Mesodermal cell (in vitro differentiated cells): Measurements from ENCODE around the gene GID4.
A peak's percentile ranks its signal among the peaks of the same experiment; 100 is the strongest.

ENCODE experiments used
- H3K27ac ChIP-seq: 2 replicates; pipeline ENCODE4 v1.7.0; 2013; ENCODE audit warnings: mild to moderate bottlenecking, low read depth, low read length, moderate library complexity; ENCODE audit not compliant: severe bottlenecking
- H3K36me3 ChIP-seq: 2 replicates; pipeline ENCODE4 v1.7.1; 2013; ENCODE audit warnings: mild to moderate bottlenecking, low read length, moderate library complexity; ENCODE audit not compliant: control insufficient read depth, insufficient read depth
- H3K4me1 ChIP-seq: one replicate; pipeline ENCODE4 v1.7.1; 2013; ENCODE audit warnings: mild to moderate bottlenecking, low read length; ENCODE audit not compliant: insufficient read depth, control insufficient read depth, poor library complexity, severe bottlenecking
- H3K4me3 ChIP-seq: 2 replicates; pipeline ENCODE4 v1.7.0; 2013; ENCODE audit warnings: low read length, control low read depth, mild to moderate bottlenecking; ENCODE audit not compliant: insufficient read depth, poor library complexity, severe bottlenecking; ENCODE audit errors: extremely low read depth
- H3K9me3 ChIP-seq: 2 replicates; pipeline ENCODE4 v1.7.1; 2013; ENCODE audit warnings: mild to moderate bottlenecking, low read length, moderate library complexity; ENCODE audit not compliant: control insufficient read depth
- WGBS, 2 experiments: methylation state at CpG; one replicate each; pipeline ENCODE4 v1.1.5; 2013; ENCODE audit warnings: missing lambda C conversion rate in 2 of 2; ENCODE audit not compliant: insufficient coverage in 2 of 2; 5-methylcytosine and 5-hydroxymethylcytosine counted together

GID4 gene

GRCh38 chr17:18071751-18072150, 32.5 kb downstream of the GID4 start:
- Histone ChIP-seq H3K9me3 (no peaks in the 10 kb centered on the region), H3K4me1 (no peaks in the 10 kb centered on the region), H3K27ac (no peak overlapping the region), H3K4me3 (no peak overlapping the region), H3K36me3 (no peaks in the 10 kb centered on the region)

DNA sequence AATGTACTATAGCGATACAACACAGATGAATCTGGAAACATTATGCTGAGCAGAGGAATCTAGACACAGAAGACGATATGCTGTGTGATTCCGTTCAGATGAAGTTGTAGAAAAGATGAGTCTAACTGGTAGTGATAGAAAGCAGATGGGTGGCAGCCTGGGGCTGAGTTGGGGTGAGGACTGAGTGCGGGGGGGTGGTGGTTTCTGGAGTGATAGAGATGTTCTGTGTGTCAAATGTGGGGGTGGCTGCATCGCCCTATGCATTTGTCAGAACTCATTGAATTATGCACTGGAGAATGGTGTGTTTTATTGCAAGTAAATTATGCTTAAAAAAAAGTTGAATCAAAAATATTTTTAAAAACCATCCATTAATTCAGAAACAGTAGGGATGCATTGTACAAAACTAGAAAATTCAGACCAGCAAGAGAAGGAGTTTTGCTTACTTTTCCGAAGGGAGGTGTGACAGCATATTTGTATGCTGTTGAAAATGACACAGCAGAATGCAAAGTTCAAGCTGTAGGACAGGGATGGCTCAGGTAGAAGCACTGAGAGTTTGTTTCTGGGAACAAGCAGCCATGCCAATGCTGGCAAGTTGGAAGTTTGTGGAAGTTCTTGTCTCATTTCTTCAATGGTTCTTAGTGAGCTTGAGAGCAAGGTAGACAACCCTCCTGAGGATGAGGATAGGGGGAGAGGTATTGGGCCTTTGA, 35.5 kb downstream of the GID4 start:
- H3K27ac ChIP-seq: no peak overlapping the region
- H3K4me1 ChIP-seq: no peaks in the 10 kb centered on the region
- H3K4me3 ChIP-seq: no peak overlapping the region
- WGBS, 2 experiments: 88 to 99% methylated on average over 3 to 5 of the region's 6 CpGs
- H3K36me3 ChIP-seq: no peaks in the 10 kb centered on the region
- H3K9me3 ChIP-seq: no peaks in the 10 kb centered on the region

- H3K9me3 ChIP-seq: no peaks in the 10 kb centered on the region
- H3K4me3 ChIP-seq: no peak overlapping the region
- 81 to 86% methylated on average over 6 of the region's 7 CpGs for WGBS, 2 experiments
- H3K36me3 ChIP-seq: no peaks in the 10 kb centered on the region
- H3K4me1 ChIP-seq: no peaks in the 10 kb centered on the region
- no peak overlapping the region for H3K27ac ChIP-seq
These were observed 37.7 kb downstream of the GID4 start for GRCh38 chr17:18076936-18077335.

- Histone ChIP-seq H3K9me3 (no peaks in the 10 kb centered on the region), H3K27ac (no peak overlapping the region), H3K36me3 (no peaks in the 10 kb centered on the region), H3K4me1 (no peaks in the 10 kb centered on the region), H3K4me3 (no peak overlapping the region)
- 94 to 100% methylated on average over 2 of the region's 4 CpGs for WGBS, 2 experiments
These were observed 40.3 kb downstream of the GID4 start for GRCh38 chr17:18079543-18079942.

DNA sequence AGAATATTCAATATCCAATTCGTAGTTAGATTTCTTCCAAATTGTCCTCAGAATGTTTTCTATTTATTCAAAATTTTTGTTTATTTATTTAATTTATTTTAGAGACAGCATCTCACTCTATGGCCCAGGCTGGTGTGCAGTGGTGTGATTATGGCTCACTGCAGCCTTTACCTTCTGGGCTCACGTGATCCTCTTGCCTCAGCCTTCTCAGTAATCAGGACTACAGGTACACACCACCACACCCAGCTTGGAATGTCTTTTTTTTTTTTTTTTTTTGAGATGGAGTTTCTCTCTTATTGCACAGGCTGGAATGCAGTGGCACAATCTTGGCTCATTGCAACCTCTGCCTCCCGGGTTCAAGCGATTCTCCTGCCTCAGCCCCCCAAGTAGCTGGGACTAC, 45.0 kb downstream of the GID4 start:
- no peak overlapping the region for H3K27ac ChIP-seq
- H3K9me3 ChIP-seq: no peaks in the 10 kb centered on the region
- 92% methylated on average over 2 of the region's 4 CpGs; no CpG with 5 or more reads in 1 of the 2 experiments for WGBS, 2 experiments
- H3K36me3 ChIP-seq: no peaks in the 10 kb centered on the region
- peaks cover 6% of the 10 kb centered on the region for H3K4me1 ChIP-seq
- H3K4me3 ChIP-seq: no peak overlapping the region

GRCh38 chr17:18087610-18088491, 48.6 kb downstream of the GID4 start, which contains the start of gene DRG2:
Gene DRG2, plus strand, starts transcription at chr17:18087948. Its CDS starts 76 bp downstream, at chr17:18088024.
- H3K9me3 ChIP-seq: no peaks in the 10 kb centered on the region
- peak within 1 kb of the TSS; percentile 81 for H3K4me3 ChIP-seq
- H3K4me1 ChIP-seq: peaks cover 6% of the 10 kb centered on the region
- peaks cover 19% of the 10 kb centered on the region for H3K36me3 ChIP-seq
- 3% methylated on average over 49 to 51 of the region's 52 CpGs for WGBS, 2 experiments
- H3K27ac ChIP-seq: peak within 1 kb of the TSS; percentile 55

GRCh38 chr17:18089613-18090012, 50.4 kb downstream of the GID4 start:
- peaks cover 6% of the 10 kb centered on the region for H3K4me1 ChIP-seq
- H3K27ac ChIP-seq: no peak overlapping the region
- peaks cover 35% of the 10 kb centered on the region for H3K36me3 ChIP-seq
- H3K4me3 ChIP-seq: no peak overlapping the region
- no peaks in the 10 kb centered on the region for H3K9me3 ChIP-seq
- WGBS, 2 experiments: 95 to 100% methylated on average over 2 of the region's 2 CpGs

DNA sequence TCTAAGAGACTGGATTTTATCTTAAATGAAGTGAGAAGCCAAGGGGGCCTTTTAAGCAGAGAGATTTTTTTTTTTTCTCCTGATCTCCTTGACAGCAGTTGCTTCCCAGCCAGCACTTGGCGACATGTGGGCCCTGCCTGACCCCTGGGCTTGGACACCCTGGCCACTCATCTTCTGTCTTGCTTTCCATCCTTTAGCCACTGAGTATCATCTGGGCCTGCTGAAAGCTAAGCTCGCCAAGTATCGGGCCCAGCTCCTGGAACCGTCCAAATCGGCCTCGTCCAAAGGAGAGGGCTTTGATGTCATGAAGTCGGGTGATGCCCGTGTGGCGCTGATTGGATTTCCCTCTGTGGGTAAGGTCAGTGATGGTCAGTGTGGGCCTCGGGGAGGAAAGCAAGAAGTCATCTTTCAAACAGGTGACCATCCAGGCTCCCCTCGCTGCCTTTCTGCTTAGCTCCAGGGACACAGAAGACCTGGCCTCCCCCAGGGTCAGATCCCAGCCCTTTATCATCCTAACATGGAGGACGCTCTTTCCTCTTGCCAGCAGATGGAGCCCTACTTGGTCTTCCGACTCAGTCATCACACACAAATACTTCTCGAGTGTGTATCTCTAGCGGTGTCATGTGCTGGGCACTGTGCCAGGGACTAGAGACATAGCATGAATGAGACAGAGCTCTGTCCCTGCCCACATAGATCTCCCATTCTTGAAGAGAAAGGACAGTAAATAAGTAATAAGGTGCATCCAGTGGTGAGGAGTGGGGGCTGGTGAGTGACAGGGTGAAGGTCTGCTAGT, 54.6 kb downstream of the GID4 start:
- H3K27ac ChIP-seq: no peak overlapping the region
- H3K36me3 ChIP-seq: peaks cover 73% of the 10 kb centered on the region
- H3K4me3 ChIP-seq: no peak overlapping the region
- H3K9me3 ChIP-seq: no peaks in the 10 kb centered on the region
- peaks cover 2% of the 10 kb centered on the region for H3K4me1 ChIP-seq
- 85 to 89% methylated on average over 11 to 14 of the region's 15 CpGs for WGBS, 2 experiments

DNA sequence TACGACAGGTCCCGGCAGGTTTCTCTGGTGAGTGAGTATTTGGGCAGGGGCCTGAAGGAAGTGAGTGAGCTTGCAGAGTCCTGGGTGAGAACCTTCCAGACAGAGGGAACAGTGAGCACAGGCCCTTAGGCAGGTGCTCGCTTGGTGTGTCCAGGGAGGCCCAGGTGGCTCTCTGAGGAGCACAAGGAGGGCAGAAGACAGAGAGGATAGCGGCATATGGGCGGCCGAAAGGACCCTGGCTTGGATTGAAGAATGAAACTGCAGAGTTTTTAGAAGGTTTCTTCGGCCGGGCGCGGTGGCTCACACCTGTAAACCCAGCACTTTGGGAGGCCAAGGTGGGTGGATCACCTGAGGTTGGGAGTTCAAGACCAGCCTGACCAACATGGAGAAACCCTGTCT, 55.2 kb downstream of the GID4 start:
- H3K27ac ChIP-seq: no peak overlapping the region
- H3K4me1 ChIP-seq: no peaks in the 10 kb centered on the region
- H3K4me3 ChIP-seq: no peak overlapping the region
- peaks cover 79% of the 10 kb centered on the region for H3K36me3 ChIP-seq
- no peaks in the 10 kb centered on the region for H3K9me3 ChIP-seq
- WGBS, 2 experiments: 98% methylated on average over 6 to 10 of the region's 10 CpGs

- Histone ChIP-seq H3K9me3 (no peaks in the 10 kb centered on the region), H3K36me3 (peaks cover 73% of the 10 kb centered on the region), H3K4me1 (no peaks in the 10 kb centered on the region), H3K4me3 (no peak overlapping the region), H3K27ac (no peak overlapping the region)
- 95 to 98% methylated on average over 10 to 14 of the region's 14 CpGs for WGBS, 2 experiments
These were observed 60.3 kb downstream of the GID4 start for GRCh38 chr17:18099516-18099915.
